K562 (cell line): ENCODE measurements around the gene PHKG2. TPM values are rescaled to one million over a fixed set of nuclear protein-coding genes. Genes with fewer than 3 reads are reported as not detected.

Experiments used
- ARID2 ChIP-seq: fragments of 450-650 bp; IDR thresholded peaks from 2 replicates; pipeline ENCODE4 v1.6.1; 2017; ENCODE audit warnings: antibody characterized with exemption, mild to moderate bottlenecking
- CBFA2T3 ChIP-seq: fragments of 450-650 bp; IDR thresholded peaks from 2 replicates; pipeline ENCODE4 v1.6.1; 2017
- CHD7 ChIP-seq: fragments of 200-600 bp; sonication (generic); IDR thresholded peaks from one replicate; pipeline ENCODE4 v1.6.1; 2012; ENCODE audit warnings: mild to moderate bottlenecking, low read depth, low read length, inconsistent platforms
- CLOCK ChIP-seq: fragments of 250-450 bp; sonication (Bioruptor Pico); IDR thresholded peaks from 2 replicates; pipeline ENCODE4 v1.4.0; 2020; ENCODE audit warnings: mild to moderate bottlenecking, moderate library complexity, borderline replicate concordance
- GABPB1 ChIP-seq: sonication (generic); formaldehyde crosslinking; IDR thresholded peaks from 2 replicates; pipeline ENCODE4 v1.8.0; 2022; ENCODE audit warnings: mild to moderate bottlenecking, missing genetic modification reagents
- MXI1 ChIP-seq: IDR thresholded peaks from 2 replicates; pipeline ENCODE4 v1.6.1; 2011; ENCODE audit warnings: low read depth, mild to moderate bottlenecking, improper control_type of control experiment, low read length
- MYBL2 ChIP-seq, 2 experiments: fragments of 450-650 bp in 1 of 2; sonication (generic) in 1 of 2; formaldehyde crosslinking in 1 of 2; IDR thresholded peaks; 2 replicates each; pipeline versions ENCODE4 v1.6.1 to v1.8.1; 2017 to 2022; ENCODE audit warnings: borderline replicate concordance in 1 of 2, inconsistent platforms in 1 of 2, low read depth in 1 of 2, mild to moderate bottlenecking in 1 of 2, missing genetic modification reagents in 1 of 2, moderate library complexity in 1 of 2
- NR2C1 ChIP-seq, 2 experiments: fragments of 450-650 bp; IDR thresholded peaks; 2 replicates each; pipeline ENCODE4 v1.6.1; 2017; ENCODE audit warnings: mild to moderate bottlenecking in 2 of 2, antibody characterized with exemption in 1 of 2, inconsistent platforms in 1 of 2, missing compliant biosample characterization in 1 of 2, missing genetic modification characterization in 1 of 2
- PTBP1 ChIP-seq: fragments of 200-400 bp; formaldehyde crosslinking; IDR thresholded peaks from 2 replicates; pipeline ENCODE4 v1.6.1; 2017; ENCODE audit warnings: low read depth, low read length
- SREBF1 ChIP-seq: fragments of 150-350 bp; IDR thresholded peaks from 2 replicates; pipeline ENCODE4 v1.6.1; 2014; ENCODE audit warnings: antibody characterized with exemption, low read depth, low read length, borderline replicate concordance
- TEAD2 ChIP-seq: fragments of 450-650 bp; IDR thresholded peaks from 2 replicates; pipeline ENCODE4 v1.6.1; 2016; ENCODE audit warnings: missing genetic modification characterization, control low read depth, missing compliant biosample characterization
- polyA plus RNA-seq, 8 experiments: library from polyadenylated mRNA; depleted of rRNA in 4 of 8; stranded (reverse) in 5 of 8; unstranded in 3 of 8; fragments of >200 nt; fragmentation: Nextera tagmentation in 2 of 8; fragmentation: Illumina TruSeq in 1 of 8; extraction: Ambion mirVana in 2 of 8; extraction: Trizol in 1 of 8; gene quantifications; 2 replicates each; pipeline versions ENCODE4 v1.2.1 to v1.2.3, GENCODE V29; 2011 to 2014; ENCODE audit warnings: inconsistent platforms in 1 of 8, missing spikeins in 1 of 8
- total RNA-seq, 7 experiments: library from RNA; depleted of rRNA in 6 of 7; stranded (reverse); fragments of >200 nt in 6 of 7; fragmentation: Illumina TruSeq in 2 of 7; extraction: Trizol in 2 of 7; gene quantifications; 2 replicates each; pipeline versions ENCODE4 v1.2.1 to v1.2.3, GENCODE V29; 2011 to 2021; ENCODE audit warnings: low replicate concordance in 1 of 7

The PHKG2 gene
- total and polyA plus RNA-seq, 9 of the 15 experiments (the other 6 are each of a cell fraction or from before 2014, with no cell fraction given) = 5.8 to 54.2 (median 30.7) TPM

GRCh38 chr16:30761928-30762902 is 14.0 kb downstream of the PHKG2 start, which contains the start of the genes CFAP119 and RNF40 (continued):
- no peak for TF ChIP-seq CHD7
- no peak for TF ChIP-seq ARID2
- TF ChIP-seq GABPB1 (CRISPR knock-in tag) = peak; percentile 87
- TF ChIP-seq CLOCK (CRISPR knock-in tag) = no peak
- peak; percentile 94 for TF ChIP-seq MXI1
- TF ChIP-seq TEAD2 (tag) = no peak
- no peak for TF ChIP-seq PTBP1
- no peak for TF ChIP-seq SREBF1
- TF ChIP-seq CBFA2T3 = no peak
- TF ChIP-seq MYBL2 (IDR thresholded peaks at IDR 0.05; ENCODE audit: low read depth) = no peak
- no peak for TF ChIP-seq MYBL2 (CRISPR knock-in tag; IDR thresholded peaks at IDR 0.05; ENCODE audit: borderline replicate concordance)
- no peak for TF ChIP-seq NR2C1 (IDR thresholded peaks at IDR 0.05)
- TF ChIP-seq NR2C1 (tag; IDR thresholded peaks at IDR 0.05) = no peak
